NB4 (cell line): ENCODE results near the gene GCFC2.

Experiments
- POLR2A ChIP-seq: IDR thresholded peaks from 2 replicates; pipeline ENCODE4 v1.6.1; 2011; ENCODE audit warnings: mild to moderate bottlenecking; ENCODE audit not compliant: insufficient read length; ENCODE audit errors: extremely low read depth
- TF ChIP-seq, protein P1 (sequence below): IDR thresholded peaks from one replicate; pipeline ENCODE4 v1.5.1; 2012; ENCODE audit warnings: low read depth, low read length
- TF ChIP-seq, protein P2 (sequence below): IDR thresholded peaks from 2 replicates; pipeline ENCODE4 v1.6.1; 2011; ENCODE audit warnings: low read depth, low read length

DNA sequence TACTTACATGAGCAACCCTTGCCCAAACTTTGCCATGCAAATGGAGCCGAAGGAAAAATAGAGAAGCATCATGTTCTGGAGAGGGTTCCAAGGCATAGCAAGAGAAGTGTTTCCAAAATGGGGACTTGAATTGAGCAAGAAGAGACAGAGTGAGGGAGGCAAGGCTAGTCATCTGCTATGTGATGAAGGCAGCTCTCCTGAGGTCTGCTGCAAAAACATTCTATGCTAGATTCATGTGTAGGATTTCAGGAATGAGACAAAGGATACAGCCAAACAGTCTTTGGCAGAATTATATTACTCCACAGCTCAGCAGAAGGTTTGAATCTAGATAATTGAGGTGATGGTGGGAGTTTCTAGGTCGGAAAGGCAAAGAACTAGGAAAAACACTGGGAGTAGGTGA lies 88.2 kb downstream of the GCFC2 start:
- TF ChIP-seq, protein P1, sequence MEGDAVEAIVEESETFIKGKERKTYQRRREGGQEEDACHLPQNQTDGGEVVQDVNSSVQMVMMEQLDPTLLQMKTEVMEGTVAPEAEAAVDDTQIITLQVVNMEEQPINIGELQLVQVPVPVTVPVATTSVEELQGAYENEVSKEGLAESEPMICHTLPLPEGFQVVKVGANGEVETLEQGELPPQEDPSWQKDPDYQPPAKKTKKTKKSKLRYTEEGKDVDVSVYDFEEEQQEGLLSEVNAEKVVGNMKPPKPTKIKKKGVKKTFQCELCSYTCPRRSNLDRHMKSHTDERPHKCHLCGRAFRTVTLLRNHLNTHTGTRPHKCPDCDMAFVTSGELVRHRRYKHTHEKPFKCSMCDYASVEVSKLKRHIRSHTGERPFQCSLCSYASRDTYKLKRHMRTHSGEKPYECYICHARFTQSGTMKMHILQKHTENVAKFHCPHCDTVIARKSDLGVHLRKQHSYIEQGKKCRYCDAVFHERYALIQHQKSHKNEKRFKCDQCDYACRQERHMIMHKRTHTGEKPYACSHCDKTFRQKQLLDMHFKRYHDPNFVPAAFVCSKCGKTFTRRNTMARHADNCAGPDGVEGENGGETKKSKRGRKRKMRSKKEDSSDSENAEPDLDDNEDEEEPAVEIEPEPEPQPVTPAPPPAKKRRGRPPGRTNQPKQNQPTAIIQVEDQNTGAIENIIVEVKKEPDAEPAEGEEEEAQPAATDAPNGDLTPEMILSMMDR, result no peak
- no peak for TF ChIP-seq POLR2A
- TF ChIP-seq, protein P2, sequence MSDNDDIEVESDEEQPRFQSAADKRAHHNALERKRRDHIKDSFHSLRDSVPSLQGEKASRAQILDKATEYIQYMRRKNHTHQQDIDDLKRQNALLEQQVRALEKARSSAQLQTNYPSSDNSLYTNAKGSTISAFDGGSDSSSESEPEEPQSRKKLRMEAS, result no peak
